Loucy (cell line): ENCODE measurements around the gene SIRPA.

ENCODE experiments used
- CTCF ChIP-seq: fragments of 200-600 bp; sonication (generic); conservative IDR thresholded peaks from 2 replicates; pipeline ENCODE4 v1.5.1; 2014; ENCODE audit warnings: mild to moderate bottlenecking, antibody characterized with exemption, low read length
- EZH2phosphoT487 ChIP-seq: fragments of 200-600 bp; IDR thresholded peaks from 2 replicates; pipeline ENCODE4 v1.6.1; 2018; ENCODE audit warnings: antibody characterized with exemption, mild to moderate bottlenecking, moderate library complexity, borderline replicate concordance

- TF ChIP-seq EZH2phosphoT487 (no peak), CTCF (no peak)
Measured at GRCh38 chr20:1953621-1954020, 58.4 kb downstream of the SIRPA start.
